ENCODE results near the gene SGPL1.

Gene SGPL1

DNA sequence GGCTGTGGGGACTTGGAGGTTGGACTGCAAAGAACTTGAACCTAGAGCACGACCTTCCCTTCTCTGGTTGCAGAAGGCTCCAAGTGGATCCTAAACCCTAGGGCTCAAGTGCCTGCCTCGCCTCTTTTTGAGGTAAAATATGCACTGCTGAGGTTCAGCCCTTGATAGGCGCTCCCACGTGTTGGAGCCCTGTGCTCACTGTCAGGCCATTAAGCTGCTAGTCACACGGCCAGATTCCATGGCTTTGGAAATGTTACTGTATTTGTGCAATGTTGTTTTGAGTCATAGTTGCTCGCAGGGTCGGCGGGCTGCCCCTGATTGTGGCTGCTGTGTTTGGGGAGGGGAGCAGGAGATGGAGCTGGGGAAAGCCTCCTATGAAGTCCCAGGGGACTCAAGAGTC is 112.4 kb downstream of the SGPL1 start:
- Mint-ChIP-seq H3K27ac (no peak overlapping the region), H3K4me1 (peaks cover 4% of the 10 kb centered on the region), H3K9me3 (no peaks in the 10 kb centered on the region), H3K4me3 (no peak overlapping the region), H3K27me3 (no peaks in the 10 kb centered on the region), H3K36me3 (ENCODE audit: low read depth) (no peaks in the 10 kb centered on the region)
- ATAC-seq, result no peak
- no peak for DNase-seq

DNA sequence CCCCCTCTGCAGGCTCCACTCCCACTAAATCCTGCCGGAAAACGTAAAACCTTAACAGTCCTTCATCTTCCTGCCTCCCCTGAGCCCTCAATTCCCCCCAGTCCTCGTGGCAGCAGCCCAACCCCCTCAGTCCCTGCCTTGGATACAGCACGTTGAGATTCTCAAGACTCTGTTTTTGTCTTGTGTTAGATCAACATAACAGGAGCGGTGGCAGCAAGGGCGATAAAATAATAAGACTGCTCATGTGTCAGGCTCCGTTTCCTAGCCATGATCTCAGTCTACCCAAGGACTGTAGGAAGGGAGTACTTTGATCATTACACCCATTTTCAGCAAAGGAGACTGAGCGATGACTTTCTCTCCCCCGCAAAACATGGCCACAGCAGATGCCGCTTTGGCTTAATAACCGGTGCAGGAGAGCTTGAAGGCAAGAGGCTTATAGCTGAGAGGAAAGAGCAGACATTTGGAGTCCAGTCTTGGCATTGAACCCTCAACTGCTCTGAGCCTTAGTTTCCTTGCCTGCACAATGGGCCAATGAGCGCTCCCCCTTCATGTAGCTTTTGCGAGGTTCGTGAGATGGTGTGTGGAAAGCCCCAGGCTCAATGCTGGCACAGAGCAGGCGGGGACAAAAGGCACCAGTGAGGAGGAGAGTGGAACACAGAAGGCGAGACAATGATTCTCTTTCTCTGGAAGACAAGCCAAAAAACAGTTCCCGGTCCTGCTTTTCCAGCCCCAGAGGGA is 114.7 kb downstream of the SGPL1 start:
- no peaks in the 10 kb centered on the region for H3K27me3 Mint-ChIP-seq
- DNase-seq (no peak), ATAC-seq (no peak)
- H3K36me3 Mint-ChIP-seq (ENCODE audit: low read depth), result no peaks in the 10 kb centered on the region
- no peaks in the 10 kb centered on the region for H3K4me1 Mint-ChIP-seq
- no peak overlapping the region for H3K4me3 Mint-ChIP-seq
- H3K9me3 Mint-ChIP-seq, result no peaks in the 10 kb centered on the region
- H3K27ac Mint-ChIP-seq, result no peak overlapping the region

Data from activated naive CD8-positive, alpha-beta T cell treated with anti-CD3 and anti-CD28 coated beads, Interleukin-2, amount 50 U/mL, for 24 hours (primary cell).